BLaER1 (cell line): ENCODE measurements around the gene NUP62CL.

Source experiments
- H3K27ac ChIP-seq: shearing (Covaris generic); formaldehyde crosslinking; 2 replicates; pipeline ENCODE4 v1.8.1; 2022
- H3K27me3 ChIP-seq: shearing (Covaris generic); formaldehyde crosslinking; 2 replicates; pipeline ENCODE4 v1.8.1; 2022
- H3K36me3 ChIP-seq: shearing (Covaris generic); formaldehyde crosslinking; 2 replicates; pipeline ENCODE4 v1.8.1; 2022
- H3K4me1 ChIP-seq: shearing (Covaris generic); formaldehyde crosslinking; 2 replicates; pipeline ENCODE4 v1.8.1; 2022
- H3K4me2 ChIP-seq: shearing (Covaris generic); formaldehyde crosslinking; 2 replicates; pipeline ENCODE4 v1.8.1; 2022
- H3K4me3 ChIP-seq: shearing (Covaris generic); formaldehyde crosslinking; 2 replicates; pipeline ENCODE4 v1.8.1; 2022
- H3K9ac ChIP-seq: shearing (Covaris generic); formaldehyde crosslinking; 2 replicates; pipeline ENCODE4 v1.8.1; 2022
- H3K9me3 ChIP-seq: shearing (Covaris generic); formaldehyde crosslinking; 2 replicates; pipeline ENCODE4 v1.8.1; 2022
- H4K20me1 ChIP-seq: shearing (Covaris generic); formaldehyde crosslinking; 2 replicates; pipeline ENCODE4 v1.8.1; 2022
- Cebpa-rat ChIP-seq: shearing (Covaris generic); IDR thresholded peaks from 2 replicates; pipeline ENCODE4 v1.8.1; 2022

The NUP62CL gene

GRCh38 chrX:107205770-107206696 is at the start of gene NUP62CL, which contains the start of gene DNAAF6:
NUP62CL (minus strand) TSS chrX:107206433; CDS start chrX:107175146, 31,287 bp downstream.
DNAAF6 (plus strand) TSS chrX:107206611; CDS start chrX:107212876, 6,265 bp downstream.
- Histone ChIP-seq H3K9me3 (no peaks in the 10 kb centered on the region), H3K9ac (peak within 1 kb of the TSS; percentile 57; the same call in 1 of the 2 replicates), H3K36me3 (no peaks in the 10 kb centered on the region), H3K27me3 (peaks cover 53% of the 10 kb centered on the region), H4K20me1 (no peaks in the 10 kb centered on the region; the same call in 1 of the 2 replicates), H3K4me2 (peak within 1 kb of the TSS; percentile 81), H3K27ac (no peak within 1 kb of the TSS), H3K4me3 (peak within 1 kb of the TSS; percentile 70), H3K4me1 (0 out of 2 replicates have a peak, but pooled peaks cover 7% of the 10 kb centered on the region)
- TF ChIP-seq Cebpa-rat = no peak

GRCh38 chrX:107228486-107228819 is 22.2 kb upstream of the NUP62CL start:
- H4K20me1 ChIP-seq = no peaks in the 10 kb centered on the region; the same call in 1 of the 2 replicates
- peaks cover 69% of the 10 kb centered on the region for H3K27me3 ChIP-seq
- no peak for TF ChIP-seq Cebpa-rat
- H3K4me1 ChIP-seq = no peaks in the 10 kb centered on the region
- H3K36me3 ChIP-seq = no peaks in the 10 kb centered on the region
- H3K4me3 ChIP-seq = no peak overlapping the region
- H3K4me2 ChIP-seq = no peak overlapping the region
- no peaks in the 10 kb centered on the region for H3K9me3 ChIP-seq
- no peak overlapping the region for H3K9ac ChIP-seq
- no peak overlapping the region for H3K27ac ChIP-seq

GRCh38 chrX:107227780-107228485 is 21.7 kb upstream of the NUP62CL start:
- Histone ChIP-seq H3K27me3 (peaks cover 69% of the 10 kb centered on the region), H3K4me3 (no peak overlapping the region), H4K20me1 (no peaks in the 10 kb centered on the region; the same call in 1 of the 2 replicates), H3K9me3 (no peaks in the 10 kb centered on the region), H3K9ac (no peak overlapping the region), H3K4me2 (no peak overlapping the region), H3K27ac (no peak overlapping the region), H3K4me1 (no peaks in the 10 kb centered on the region), H3K36me3 (no peaks in the 10 kb centered on the region)
- TF ChIP-seq Cebpa-rat = no peak

- Histone ChIP-seq H3K4me3 (no peak overlapping the region), H3K9ac (no peak overlapping the region), H3K36me3 (no peaks in the 10 kb centered on the region), H3K4me2 (no peak overlapping the region), H3K27ac (no peak overlapping the region), H3K27me3 (peaks cover 62% of the 10 kb centered on the region), H3K9me3 (no peaks in the 10 kb centered on the region), H3K4me1 (no peaks in the 10 kb centered on the region), H4K20me1 (no peaks in the 10 kb centered on the region)
- no peak for TF ChIP-seq Cebpa-rat
Measured at GRCh38 chrX:107226757-107227156, 20.5 kb upstream of the NUP62CL start.

- H3K4me1 ChIP-seq = no peaks in the 10 kb centered on the region
- H3K36me3 ChIP-seq = no peaks in the 10 kb centered on the region
- no peak overlapping the region for H3K27ac ChIP-seq
- peaks cover 59% of the 10 kb centered on the region for H3K27me3 ChIP-seq
- H3K9ac ChIP-seq = no peak overlapping the region
- TF ChIP-seq Cebpa-rat = no peak
- no peak overlapping the region for H3K4me3 ChIP-seq
- H4K20me1 ChIP-seq = no peaks in the 10 kb centered on the region
- H3K4me2 ChIP-seq = no peak overlapping the region
- H3K9me3 ChIP-seq = no peaks in the 10 kb centered on the region
Measured at GRCh38 chrX:107213477-107213876, 7.2 kb upstream of the NUP62CL start.

- Histone ChIP-seq H4K20me1 (no peaks in the 10 kb centered on the region; the same call in 1 of the 2 replicates), H3K9me3 (no peaks in the 10 kb centered on the region), H3K9ac (no peak overlapping the region)
Measured at GRCh38 chrX:107207943-107208342, 1.7 kb upstream of the NUP62CL start.

GRCh38 chrX:107207089-107207488 is 856 bp upstream of the NUP62CL start:
- H3K27ac ChIP-seq = no peak overlapping the region
- H3K4me1 ChIP-seq = 0 out of 2 replicates have a peak, but pooled peaks cover 7% of the 10 kb centered on the region
- no peak for TF ChIP-seq Cebpa-rat

More at GRCh38 chrX:107207943-107208342, 1.7 kb upstream of the NUP62CL start:
- H3K36me3 ChIP-seq = no peaks in the 10 kb centered on the region
- H3K4me3 ChIP-seq = no peak overlapping the region
- peaks cover 53% of the 10 kb centered on the region for H3K27me3 ChIP-seq
- H3K4me2 ChIP-seq = no peak overlapping the region
- H3K4me1 ChIP-seq = 0 out of 2 replicates have a peak, but pooled peaks cover 7% of the 10 kb centered on the region
- no peak for TF ChIP-seq Cebpa-rat
- no peak overlapping the region for H3K27ac ChIP-seq

GRCh38 chrX:107206697-107207065 is 448 bp upstream of the NUP62CL start:
- H3K9ac ChIP-seq = no peak overlapping the region
- 0 out of 2 replicates have a peak, but pooled peaks cover 7% of the 10 kb centered on the region for H3K4me1 ChIP-seq
- H3K9me3 ChIP-seq = no peaks in the 10 kb centered on the region
- H3K4me3 ChIP-seq = peak overlapping the region; percentile 70
- H3K36me3 ChIP-seq = no peaks in the 10 kb centered on the region
- H3K4me2 ChIP-seq = peak overlapping the region; percentile 81
- peaks cover 51% of the 10 kb centered on the region for H3K27me3 ChIP-seq
- no peak for TF ChIP-seq Cebpa-rat
- H4K20me1 ChIP-seq = no peaks in the 10 kb centered on the region; the same call in 1 of the 2 replicates
- no peak overlapping the region for H3K27ac ChIP-seq

More at GRCh38 chrX:107207089-107207488, 856 bp upstream of the NUP62CL start:
- Histone ChIP-seq H3K9ac (no peak overlapping the region), H3K4me2 (no peak overlapping the region), H3K27me3 (peaks cover 51% of the 10 kb centered on the region), H3K9me3 (no peaks in the 10 kb centered on the region), H4K20me1 (no peaks in the 10 kb centered on the region; the same call in 1 of the 2 replicates), H3K4me3 (no peak overlapping the region), H3K36me3 (no peaks in the 10 kb centered on the region)

GRCh38 chrX:107204068-107204605 is 2.1 kb downstream of the NUP62CL start:
- Histone ChIP-seq H3K9ac (no peak overlapping the region), H3K27me3 (peaks cover 60% of the 10 kb centered on the region), H3K4me1 (0 out of 2 replicates have a peak, but pooled peaks cover 7% of the 10 kb centered on the region), H3K27ac (no peak overlapping the region), H4K20me1 (no peaks in the 10 kb centered on the region; the same call in 1 of the 2 replicates), H3K4me3 (no peak overlapping the region), H3K9me3 (no peaks in the 10 kb centered on the region), H3K4me2 (no peak overlapping the region), H3K36me3 (no peaks in the 10 kb centered on the region)
- TF ChIP-seq Cebpa-rat = no peak
